Renal pelvis (tissue), 4 donors: Measurements from ENCODE around the gene KIF5C. TPM values are rescaled to one million over a fixed set of nuclear protein-coding genes. Genes with fewer than 3 reads are reported as not detected.

Experiments
- DNase-seq: peaks from one replicate; pipeline ENCODE4 v3.0.0-alpha.2; 2013
- polyA plus RNA-seq, 3 donors: library from polyadenylated mRNA; unstranded; fragments of 120-200 nt; gene quantifications; one replicate each; pipeline ENCODE4 v1.2.1, GENCODE V29; 2013; ENCODE audit not compliant: insufficient read length in 3 of 3

KIF5C gene
- polyA plus RNA-seq, 3 donors: 4.4 to 4.6 (median 4.4) TPM

DNA sequence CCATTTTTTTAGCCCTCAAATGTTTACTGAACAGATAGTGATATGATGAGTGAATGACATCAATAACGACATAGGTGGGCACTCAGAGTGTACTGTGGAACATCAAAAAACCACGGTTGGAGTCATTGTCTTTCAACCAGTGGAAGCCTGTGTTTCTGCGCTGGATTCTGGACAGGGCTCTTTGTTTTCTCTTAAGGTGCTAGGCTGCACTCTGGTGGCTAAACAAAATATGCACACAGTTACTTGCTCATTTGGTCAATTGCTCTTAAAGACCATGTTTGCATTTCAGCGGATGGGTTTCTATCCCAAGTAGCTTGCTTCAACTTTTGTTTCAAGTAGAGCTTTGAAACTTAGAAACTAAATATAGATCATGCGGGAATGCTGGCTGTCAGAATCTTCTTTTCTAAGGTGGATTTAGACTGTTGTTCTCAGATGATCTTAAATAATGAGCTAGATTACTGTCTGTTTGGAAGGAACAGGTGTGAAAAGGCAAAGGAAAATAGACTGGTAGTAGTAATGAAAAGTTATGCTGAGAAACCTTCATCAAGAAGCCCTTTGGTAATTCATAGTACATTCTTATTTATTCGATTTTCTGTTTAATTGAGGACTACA lies 115.0 kb downstream of the KIF5C start:
- DNase-seq: peak; percentile 83

DNA sequence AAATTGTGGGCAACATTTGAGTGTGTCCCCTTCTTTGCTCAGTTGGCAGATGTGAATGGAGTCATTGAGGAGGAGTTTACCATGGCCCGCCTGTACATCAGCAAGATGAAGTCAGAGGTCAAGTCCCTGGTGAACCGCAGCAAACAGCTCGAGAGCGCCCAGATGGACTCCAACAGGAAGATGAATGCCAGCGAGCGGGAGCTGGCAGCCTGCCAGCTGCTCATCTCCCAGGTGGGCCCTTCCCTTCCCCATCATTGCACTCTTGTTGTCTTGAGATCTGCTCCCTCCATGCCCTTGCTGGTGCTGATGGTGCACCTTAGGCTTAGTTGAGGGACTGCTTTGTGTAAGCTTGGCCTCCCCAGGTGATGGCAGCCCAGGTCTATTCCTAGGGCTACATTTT lies 115.9 kb downstream of the KIF5C start:
- DNase-seq: no peak

DNA sequence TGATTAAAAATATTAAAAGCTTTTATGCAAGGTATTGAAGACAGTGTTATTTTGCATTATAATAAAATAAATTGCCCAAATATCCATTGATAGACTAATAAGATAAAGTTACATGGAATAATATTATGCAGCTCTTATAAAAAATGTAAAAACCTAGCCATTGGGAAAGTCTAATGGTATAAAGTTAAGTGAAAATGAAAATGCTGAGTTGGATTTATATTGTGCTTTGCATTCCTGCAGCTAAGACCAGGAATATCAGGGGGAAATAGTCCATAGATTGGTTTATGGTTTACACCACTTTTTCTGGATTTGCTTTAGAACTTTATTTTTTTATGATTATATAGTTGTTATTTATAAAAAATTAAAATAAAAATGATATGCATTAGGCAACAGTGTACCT lies 117.4 kb downstream of the KIF5C start:
- DNase-seq: no peak

DNA sequence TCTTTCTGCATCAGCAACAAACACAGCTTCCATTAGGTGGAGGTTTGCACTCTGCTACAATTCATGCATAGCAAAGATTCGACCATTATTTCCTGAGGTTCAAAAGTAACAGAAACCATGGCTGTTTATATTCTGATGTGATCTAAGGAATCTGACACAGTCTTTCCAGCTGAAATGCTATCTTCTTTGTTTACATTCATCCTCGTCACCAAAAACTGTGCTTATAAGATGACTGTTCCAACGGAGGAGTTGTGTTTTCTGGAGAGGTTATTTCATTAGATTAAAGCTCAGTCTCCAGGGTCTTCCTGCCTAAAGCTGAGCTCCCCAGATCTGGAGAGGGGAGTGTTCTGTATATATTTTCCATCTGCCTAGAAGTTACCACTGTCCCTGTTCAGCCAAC lies 118.3 kb downstream of the KIF5C start:
- DNase-seq: no peak

DNA sequence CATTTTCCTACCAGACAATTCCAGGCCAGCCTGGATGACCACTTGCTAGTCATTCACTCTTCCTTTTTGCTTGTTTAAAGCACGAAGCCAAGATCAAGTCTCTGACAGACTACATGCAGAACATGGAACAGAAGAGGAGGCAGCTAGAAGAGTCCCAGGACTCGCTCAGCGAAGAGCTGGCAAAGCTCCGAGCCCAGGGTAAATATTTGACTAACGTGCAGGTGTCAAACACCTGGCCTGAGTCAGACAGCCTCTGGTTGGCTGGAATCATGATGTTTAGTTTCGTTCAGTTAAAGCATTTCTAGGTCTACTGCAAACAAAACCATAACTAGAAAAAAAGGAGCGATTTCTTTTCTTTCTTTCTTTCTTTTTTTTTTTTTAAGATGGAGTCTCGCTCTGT lies 119.3 kb downstream of the KIF5C start:
- no peak for DNase-seq

DNA sequence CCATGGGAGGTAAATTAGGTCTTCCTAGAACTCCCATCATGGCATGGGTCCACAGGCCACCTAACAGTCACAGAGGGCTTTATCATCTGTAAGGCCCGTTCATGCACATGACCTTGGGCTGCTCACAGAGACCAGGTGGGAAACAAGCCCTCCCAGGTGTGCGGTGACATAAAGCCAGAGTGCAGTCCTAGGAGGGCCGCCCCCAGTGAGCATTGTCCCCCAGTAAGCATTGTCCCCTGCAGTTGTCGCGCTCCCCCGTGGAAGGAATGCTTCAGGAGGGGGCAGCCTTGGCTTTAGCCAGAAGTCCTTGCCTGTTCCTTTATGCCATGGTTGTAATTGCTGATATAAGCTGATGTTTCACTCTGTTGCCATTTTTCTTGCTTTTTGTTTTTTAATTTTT lies 121.8 kb downstream of the KIF5C start:
- no peak for DNase-seq

DNA sequence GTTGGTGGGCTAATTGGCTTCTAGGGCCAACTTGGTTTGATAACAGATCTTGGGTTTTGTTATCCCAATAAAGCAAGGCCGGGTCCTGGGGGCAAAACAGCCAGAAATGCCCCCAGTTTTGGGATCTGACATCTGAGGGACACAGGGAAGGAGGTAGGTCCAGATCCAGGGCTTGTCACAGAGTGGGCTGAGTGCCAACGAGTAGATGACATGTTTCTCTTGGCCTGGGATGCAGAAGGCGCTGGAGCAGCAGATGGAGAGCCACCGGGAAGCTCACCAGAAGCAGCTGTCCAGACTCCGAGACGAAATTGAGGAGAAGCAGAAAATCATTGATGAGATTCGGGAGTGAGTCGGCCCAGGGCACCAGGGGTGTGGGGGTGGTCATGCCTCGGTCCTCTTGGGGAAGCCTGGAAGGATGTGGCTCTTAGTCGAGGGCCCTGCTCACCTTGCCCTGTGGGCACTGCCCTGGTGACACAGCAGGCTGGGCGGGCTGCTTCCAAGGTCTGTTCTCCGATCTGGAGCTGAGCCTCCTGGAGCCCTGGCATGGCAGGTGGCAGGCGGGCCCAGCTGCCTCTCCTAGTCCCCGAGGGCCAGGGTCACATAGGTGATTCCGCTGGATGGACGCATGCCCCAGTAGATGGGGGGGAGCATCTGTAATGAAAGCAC lies 123.3 kb downstream of the KIF5C start:
- no peak for DNase-seq

DNA sequence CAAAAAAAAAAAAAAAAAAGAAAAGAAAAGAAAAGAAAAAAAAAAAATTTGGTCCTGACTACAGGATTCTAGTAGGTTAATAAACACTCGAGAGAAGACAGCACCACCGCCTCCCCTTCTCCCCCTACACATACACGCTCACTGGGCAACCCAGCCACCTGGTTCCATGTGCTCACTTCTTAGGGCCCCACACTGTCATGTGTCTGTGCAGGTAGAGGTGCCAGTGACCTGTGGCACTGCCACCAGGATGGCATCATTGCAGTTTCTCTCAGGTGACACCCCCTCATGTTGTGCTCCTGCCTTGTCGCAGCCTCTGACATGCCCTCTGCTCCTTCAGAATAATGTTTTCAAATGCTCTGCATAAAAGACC lies 123.8 kb downstream of the KIF5C start:
- DNase-seq: no peak

DNA sequence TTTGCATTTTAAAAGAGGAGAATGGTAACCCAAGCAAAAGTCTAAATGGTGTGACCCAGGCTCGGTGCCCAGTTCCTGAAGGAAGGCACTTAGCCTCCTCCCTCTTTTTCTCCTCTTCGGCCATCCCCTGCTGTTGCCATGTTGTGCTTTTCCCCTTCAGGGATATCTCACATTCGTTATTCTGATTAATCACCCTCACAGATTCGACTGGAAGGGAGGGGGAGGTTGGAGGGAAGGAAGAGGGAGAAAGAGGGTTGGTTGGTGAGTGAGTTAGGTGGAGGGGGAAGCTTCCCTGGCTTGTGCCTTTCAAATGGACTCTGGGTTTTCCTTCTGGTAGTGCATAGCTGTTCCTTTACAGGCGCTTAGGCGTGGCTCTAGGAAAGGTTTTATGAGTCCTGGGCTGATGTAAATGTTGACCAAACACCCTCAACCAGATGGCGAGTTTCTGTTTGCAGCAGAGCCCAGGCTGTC lies 124.5 kb downstream of the KIF5C start:
- no peak for DNase-seq

DNA sequence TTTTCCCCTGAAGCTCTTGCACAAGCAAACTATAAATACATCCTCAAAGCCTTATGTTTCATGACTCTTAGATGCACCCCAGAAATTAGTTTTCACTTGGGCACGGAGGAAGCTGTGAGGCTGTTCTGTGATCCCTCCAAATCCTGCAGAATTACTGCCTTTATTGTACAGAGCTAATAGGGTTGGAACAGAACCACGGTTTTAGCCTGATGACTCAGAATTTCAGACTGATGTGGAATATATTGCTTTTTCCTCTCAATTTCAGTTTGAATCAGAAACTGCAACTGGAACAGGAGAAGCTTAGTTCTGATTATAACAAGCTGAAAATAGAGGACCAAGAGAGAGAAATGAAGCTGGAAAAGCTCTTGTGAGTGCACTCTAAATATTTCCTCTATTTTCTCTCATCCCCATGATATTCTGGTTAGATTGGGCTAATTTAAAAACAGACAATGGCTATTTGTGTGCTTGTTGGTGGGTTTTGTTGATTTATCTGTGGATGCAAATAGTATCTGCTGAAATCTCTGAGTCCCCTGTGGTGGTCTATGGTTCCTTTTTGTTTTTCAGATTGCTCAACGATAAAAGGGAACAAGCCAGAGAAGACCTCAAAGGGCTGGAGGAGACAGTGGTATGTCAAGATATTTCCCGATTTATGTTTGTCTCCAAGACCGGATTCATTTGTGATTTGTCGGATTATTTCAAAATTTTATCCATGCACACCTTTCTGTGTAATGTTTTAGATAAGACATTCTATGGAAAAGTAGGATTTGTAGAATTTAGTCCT lies 125.3 kb downstream of the KIF5C start:
- no peak for DNase-seq

DNA sequence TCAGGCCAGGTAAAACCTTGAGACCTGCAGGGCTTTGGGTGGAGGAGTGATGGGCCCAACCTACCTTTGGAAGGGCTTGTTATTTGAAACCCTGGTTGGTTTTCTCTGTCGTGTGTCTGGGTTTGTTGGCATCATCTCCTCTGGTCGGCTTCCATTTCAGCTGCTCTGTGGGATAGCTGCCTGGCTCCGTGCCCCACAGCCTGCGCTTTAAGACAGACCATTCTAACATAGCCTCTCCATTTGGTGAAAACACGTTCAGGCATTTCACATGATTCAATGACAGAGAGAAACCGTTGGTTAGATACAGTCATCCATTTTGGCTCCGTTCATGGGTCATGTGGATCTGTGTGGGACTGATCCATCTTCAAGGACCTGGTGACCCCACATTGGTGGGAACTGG lies 126.5 kb downstream of the KIF5C start:
- no peak for DNase-seq

DNA sequence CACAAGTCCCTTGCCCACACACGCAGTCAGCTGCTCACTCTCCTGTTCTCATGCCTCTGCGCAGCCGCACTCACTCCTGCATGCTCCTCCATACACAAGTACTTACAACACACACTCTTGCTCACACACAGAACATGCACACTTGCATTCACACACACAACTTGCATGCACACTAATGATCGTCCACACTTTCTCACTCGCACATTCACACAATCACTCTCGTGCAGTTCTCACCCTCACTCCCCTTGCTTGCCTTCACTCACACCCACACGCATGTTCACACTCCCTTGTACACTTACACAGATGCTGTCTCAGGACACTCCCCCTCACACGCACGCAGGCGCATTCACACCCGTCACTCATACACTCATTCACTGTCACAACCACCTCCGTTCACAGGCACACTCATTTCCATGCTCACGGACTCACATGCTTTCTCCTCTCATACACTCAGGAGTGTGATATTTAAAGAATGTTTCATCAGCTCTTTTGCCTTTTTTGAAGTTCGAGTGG lies 127.4 kb downstream of the KIF5C start:
- DNase-seq: no peak

DNA sequence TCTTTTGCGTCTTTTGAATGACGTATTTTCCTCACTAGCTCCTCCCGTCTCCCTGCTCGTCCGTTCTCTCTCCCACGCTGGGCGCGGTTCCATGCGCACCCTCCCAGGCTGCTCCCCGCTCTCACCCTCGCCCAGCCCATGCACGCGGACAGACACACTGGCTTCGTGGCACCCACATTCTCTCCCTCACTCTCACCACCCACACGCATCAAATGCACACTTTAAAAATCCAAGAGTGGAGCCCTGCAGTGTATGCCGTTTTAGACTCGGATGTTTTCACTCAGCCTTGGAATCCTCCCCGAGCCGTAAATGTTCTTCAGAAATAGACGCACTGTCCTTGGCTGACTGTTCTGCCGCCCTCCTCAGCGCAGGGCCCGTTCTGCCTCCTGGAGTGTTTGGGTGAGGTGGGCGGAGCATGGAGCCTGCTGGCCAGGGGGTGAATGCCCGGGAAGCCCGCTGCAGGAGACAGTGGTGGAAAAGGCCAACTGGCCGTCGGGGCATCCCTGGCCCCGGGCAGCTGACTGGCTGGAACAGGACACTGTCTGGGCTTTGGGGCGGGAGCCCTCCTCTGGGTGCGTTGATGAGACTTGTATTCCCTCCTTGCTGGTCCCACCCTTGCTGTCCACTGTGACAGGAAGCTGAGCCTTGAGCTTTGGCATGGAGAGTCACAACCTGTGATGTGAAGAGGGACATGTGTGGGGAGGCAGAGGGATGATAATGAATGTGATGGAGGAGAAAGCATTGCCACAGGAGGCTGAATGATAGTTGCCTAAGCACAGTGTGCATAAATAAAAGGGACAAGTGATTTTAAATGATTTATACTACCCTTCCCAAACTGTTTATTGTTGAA lies 128.1 kb downstream of the KIF5C start:
- no peak for DNase-seq

DNA sequence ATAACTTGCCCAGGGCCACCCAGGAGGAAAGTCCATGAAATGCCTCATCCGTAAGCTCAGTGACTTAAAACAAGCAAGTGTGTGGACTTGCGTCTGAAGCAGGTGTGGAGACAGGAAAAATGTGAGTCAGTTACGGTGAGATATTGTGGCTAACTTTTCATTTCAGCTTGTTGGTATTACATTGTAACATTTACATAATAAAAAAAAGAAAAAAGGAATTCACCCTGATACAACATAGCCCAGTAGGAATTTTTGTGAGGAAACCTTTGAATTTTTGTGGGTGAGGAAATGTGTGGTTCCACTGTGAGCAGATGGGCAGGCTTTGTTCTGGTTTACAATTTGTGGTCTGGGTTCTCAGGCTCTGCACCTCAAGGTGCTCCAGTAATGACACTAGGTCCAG lies 129.8 kb downstream of the KIF5C start:
- DNase-seq: no peak

DNA sequence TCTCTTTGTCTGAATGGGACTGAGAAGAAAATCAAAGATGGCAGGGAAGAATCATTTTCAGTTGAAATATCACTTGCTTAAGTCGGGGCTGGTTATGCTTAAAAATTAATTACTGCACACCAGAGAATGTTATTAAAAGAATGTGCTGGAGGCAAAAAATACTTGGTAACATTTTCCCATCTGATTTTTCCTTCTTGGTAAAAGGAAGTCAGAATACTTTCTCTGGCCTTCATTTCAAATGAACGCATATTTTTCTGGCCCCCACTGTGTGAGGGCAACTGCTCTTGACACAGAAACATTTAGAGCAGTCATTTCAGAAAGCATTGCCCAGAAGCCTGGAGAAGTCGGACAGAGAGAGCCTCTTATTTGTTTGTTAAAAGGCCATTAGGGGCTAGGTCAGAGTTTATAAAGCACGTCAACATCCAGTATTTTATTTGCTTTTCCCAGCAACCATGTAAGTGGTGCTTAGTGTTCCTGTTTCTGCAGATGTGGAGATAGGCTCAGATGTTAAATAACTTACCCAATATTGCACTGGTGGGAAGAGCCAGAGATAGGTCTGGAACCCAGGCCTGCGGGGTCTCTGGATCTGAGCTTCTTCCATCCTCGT lies 130.5 kb downstream of the KIF5C start:
- no peak for DNase-seq

DNA sequence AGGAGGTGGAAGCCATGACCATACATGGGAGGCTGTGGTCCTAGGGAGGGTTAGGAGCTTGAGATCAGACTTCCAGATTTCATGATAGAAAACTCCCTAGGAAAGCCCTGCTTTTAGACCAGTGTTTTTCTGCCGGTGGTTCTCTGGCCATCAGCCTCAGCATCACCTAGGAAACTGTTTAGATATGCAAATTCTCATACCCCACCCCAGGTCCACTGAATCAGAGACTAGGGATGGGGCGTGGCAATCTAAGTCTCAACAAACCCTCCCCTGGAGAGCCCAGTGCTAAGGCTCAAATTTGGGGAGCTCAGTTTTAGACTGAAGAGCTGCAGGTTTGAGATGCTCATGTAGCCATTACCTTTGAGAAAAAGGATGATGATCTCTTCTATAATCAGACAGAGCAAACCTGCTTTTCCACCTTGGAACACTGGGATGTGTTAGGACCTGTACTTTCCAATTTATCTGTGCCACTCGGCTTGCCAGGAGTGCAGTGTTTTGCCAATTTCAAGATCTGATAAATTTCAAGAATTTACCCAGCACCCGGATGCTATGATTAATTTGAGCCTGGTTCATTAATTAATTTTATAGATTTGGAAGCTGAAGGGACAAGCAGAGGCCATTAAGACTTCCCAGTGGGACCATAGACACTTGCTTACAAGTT lies 132.0 kb downstream of the KIF5C start:
- DNase-seq: no peak

DNA sequence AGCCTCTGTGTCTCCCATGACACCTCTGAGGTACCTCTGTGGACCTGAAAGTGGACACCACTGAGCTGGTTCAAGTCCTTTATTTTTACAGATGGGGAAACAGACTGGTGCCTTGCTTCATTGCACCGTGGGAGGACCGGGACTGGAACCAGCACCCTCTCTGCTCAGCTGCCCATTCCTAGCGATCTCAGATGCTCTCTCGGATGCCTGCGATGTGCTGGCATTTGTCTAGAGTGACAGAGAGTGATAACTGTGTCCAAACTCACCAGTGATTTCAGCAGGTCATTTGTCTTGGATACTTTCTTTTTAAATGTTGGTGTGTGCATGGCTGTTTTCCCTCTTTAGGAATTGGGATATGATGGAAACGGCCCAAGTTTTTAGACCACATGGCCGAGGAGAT lies 133.4 kb downstream of the KIF5C start:
- DNase-seq: no peak

DNA sequence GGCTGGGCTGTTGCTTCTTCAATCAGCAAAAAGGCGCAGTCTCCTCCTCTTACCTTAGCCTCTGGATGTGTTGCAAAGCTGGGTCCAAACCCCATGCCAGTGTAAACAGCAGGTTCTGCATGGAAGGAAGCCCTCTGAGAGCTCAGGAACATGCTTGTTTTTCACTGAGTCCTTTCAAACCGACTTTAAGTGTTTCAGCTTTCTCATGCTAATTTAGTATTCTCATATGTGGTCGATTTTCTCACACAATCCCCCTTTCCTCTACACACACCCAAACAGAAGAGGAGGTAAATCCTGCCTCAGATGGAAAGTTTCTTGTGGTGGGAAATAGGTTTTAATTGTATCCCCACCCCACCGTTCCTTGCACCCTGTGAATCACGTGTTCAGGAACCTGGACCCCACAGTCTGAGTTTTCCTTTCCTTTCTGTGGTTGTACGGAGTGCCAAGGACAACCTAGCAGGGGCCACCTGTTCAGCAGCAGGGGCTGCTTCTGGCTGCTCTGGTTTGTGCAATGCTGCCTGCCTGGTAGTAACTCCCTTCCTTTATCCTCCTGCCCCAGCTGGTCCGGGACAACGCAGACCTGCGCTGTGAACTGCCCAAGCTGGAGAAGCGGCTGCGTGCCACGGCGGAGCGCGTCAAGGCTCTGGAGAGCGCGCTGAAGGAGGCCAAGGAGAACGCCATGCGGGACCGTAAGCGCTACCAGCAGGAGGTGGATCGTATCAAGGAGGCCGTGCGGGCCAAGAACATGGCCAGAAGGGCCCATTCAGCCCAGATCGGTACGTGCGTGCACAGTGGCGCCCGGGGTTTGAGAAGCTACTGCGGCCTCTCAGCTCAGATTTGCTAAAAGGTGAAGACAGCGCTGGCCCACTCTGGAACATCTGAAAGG lies 134.8 kb downstream of the KIF5C start:
- DNase-seq: no peak

DNA sequence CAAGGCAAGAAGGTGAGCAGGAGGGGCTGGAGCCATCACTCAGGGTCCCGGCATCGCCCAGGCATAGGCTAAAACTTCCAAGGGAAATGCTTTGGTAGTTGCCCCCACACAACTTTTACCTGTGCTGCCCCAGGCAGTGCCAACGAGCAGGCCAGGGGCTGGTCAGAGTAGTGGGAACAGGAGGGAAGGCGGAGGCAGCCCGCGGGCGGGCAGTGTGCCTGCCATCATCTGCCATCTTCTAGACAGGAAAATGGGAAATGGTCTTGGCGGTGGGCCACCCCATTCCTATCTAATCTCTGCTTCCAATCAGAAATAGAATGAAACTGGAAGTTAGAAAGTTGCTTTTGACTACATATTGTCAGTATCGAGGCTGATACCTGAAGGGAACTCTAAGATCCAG lies 137.5 kb downstream of the KIF5C start:
- DNase-seq: no peak

DNA sequence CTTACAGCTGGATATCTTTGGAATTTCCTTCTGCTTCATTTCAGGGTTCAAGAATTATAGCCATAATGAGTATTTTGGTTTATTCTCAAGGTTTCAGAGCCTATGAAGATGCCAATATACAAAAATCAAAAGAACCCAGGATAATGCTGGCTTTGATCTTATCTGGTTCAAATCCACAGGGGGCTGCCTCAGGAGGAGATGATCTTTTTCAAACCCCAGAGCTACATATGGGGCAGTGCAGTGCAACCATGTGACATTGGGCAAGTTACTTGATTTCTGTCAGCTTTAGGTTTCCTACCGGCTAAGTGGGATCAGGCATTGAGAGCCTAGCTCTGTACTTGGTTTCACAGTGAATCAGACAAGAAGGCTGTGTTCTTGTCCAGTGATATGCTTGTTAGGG lies 140.5 kb downstream of the KIF5C start:
- no peak for DNase-seq
